Ascending aorta (tissue), 2 donors: Measurements from ENCODE around the gene NOL4L. TPM values are rescaled to one million over a fixed set of nuclear protein-coding genes. Genes with fewer than 3 reads are reported as not detected.
A peak's percentile ranks its signal among the peaks of the same experiment; 100 is the strongest.

Experiments used
- DNase-seq, 2 donors: peaks; one replicate each; pipeline ENCODE4 v3.0.0-alpha.2; 2019; ENCODE audit warnings: low spot score in 2 of 2
- H3K27ac ChIP-seq, 2 donors: fragments of 200-600 bp; sonication (generic); one replicate each; pipeline ENCODE4 v1.5.1; 2016 to 2017; ENCODE audit warnings: mild to moderate bottlenecking in 1 of 2
- H3K27me3 ChIP-seq: fragments of 200-600 bp; sonication (generic); one replicate; pipeline ENCODE4 v1.5.1; 2017
- H3K36me3 ChIP-seq, 2 donors: fragments of 200-600 bp; sonication (generic); one replicate each; pipeline ENCODE4 v1.5.1; 2016
- H3K4me1 ChIP-seq, 2 donors: fragments of 200-600 bp; sonication (generic); one replicate each; pipeline ENCODE4 v1.5.1; 2016 to 2017; ENCODE audit warnings: mild to moderate bottlenecking in 1 of 2
- H3K4me3 ChIP-seq, 2 donors: fragments of 200-600 bp; sonication (generic); one replicate each; pipeline ENCODE4 v1.5.1; 2016 to 2017; ENCODE audit warnings: mild to moderate bottlenecking in 1 of 2
- H3K9me3 ChIP-seq, 2 donors: fragments of 200-600 bp; sonication (generic); one replicate each; pipeline ENCODE4 v1.5.1; 2016
- intact Hi-C: fragments of 100-400 bp; cut with DNase I; formaldehyde crosslinking; loops from one replicate; pipeline ENCODE4 v1.15.1; 2023
- total RNA-seq: library from RNA; depleted of rRNA; stranded (reverse); fragments of >200 nt; gene quantifications from one replicate; pipeline ENCODE4 v1.1.0, GENCODE V29; 2016
- TF ChIP-seq, protein P1 (sequence below), 3 experiments: fragments of 200-600 bp in 2 of 3; fragments of 450-650 bp in 1 of 3; sonication (generic) in 2 of 3; IDR thresholded peaks; one replicate each; pipeline ENCODE4 v1.5.1; 2016 to 2019; ENCODE audit warnings: antibody characterized with exemption in 3 of 3, mild to moderate bottlenecking in 1 of 3, moderate library complexity in 1 of 3

The NOL4L gene
- total RNA-seq, 1 donor from 2014 or later: 19.8 TPM

DNA sequence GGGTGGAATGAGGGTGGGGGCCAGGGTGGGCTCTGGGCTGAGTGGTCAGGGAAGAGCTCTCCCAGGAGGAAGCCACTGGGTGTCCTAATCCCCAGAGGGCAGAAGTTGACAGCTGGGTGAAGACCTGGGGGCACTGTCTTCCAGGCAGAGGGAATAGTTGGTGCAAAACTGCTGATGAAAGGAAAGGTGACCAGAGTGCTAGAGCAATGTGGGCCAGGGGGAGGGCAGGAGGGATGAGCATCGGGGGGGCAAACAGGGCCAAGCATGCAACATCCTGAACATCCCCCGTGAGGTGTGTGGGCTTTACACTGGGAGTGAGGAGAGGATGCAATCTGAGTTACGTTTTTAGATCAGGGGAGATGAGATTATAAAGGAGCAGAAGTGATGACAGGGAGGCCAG lies 97.8 kb downstream of the NOL4L start:
- Histone ChIP-seq H3K27me3 (no peaks in the 10 kb centered on the region), H3K9me3 (no peaks in the 10 kb centered on the region), H3K4me3 (no peak overlapping the region), H3K4me1 (peaks cover 0 to 2% of the 10 kb centered on the region in 2 donors), H3K27ac (no peak overlapping the region), H3K36me3 (no peaks in the 10 kb centered on the region)
- no peak for DNase-seq
- intact Hi-C loops: no loop called here
- TF ChIP-seq, protein P1, sequence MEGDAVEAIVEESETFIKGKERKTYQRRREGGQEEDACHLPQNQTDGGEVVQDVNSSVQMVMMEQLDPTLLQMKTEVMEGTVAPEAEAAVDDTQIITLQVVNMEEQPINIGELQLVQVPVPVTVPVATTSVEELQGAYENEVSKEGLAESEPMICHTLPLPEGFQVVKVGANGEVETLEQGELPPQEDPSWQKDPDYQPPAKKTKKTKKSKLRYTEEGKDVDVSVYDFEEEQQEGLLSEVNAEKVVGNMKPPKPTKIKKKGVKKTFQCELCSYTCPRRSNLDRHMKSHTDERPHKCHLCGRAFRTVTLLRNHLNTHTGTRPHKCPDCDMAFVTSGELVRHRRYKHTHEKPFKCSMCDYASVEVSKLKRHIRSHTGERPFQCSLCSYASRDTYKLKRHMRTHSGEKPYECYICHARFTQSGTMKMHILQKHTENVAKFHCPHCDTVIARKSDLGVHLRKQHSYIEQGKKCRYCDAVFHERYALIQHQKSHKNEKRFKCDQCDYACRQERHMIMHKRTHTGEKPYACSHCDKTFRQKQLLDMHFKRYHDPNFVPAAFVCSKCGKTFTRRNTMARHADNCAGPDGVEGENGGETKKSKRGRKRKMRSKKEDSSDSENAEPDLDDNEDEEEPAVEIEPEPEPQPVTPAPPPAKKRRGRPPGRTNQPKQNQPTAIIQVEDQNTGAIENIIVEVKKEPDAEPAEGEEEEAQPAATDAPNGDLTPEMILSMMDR (IDR thresholded peaks at IDR 0.05): no peak

DNA sequence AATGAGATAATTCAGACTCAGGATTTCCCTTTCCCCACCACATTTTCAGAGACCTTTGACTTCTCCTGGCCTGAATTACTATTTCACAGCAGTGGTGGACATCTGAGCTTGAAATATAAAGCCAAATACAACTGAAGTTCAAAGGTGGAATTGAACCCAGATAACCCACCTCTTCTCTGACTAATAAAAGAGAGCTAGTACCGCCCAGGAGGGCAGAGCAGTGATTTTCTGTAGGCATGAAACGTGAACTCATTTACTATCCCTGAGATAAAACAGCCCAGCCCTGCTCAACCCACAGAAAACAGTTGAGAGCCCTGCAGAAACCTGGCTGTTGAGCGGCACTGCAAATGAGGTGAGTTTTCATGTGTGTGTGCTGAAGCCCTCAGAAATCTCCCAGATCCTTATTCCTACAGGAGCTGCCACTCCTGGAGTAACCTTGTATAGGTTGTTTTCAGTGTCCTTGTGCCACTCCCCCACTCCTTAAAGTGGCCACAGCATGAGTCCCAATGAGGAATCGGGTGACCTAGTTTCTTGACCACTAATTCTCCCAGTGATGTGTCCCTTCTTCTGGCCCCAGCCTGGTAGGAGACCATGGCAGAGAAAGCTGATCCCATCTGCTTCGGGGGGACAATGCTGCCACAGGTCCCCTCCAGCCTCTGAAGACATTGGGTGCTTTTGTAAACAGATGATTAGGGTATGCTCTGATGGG lies 99.2 kb downstream of the NOL4L start:
- intact Hi-C loops: loop anchor here (1.0 to 2.0 kb wide), 3 partner anchors 127 to 279 kb away; partner anchors contain the start of genes ASXL1, KIF3B, PLAGL2 and POFUT1
- no peak for DNase-seq
- Histone ChIP-seq H3K4me1 (peaks cover 0 to 11% of the 10 kb centered on the region in 2 donors), H3K27ac (peak overlapping the region in 1 of 2 donors; percentile 25), H3K4me3 (no peak overlapping the region), H3K36me3 (no peaks in the 10 kb centered on the region), H3K9me3 (no peaks in the 10 kb centered on the region), H3K27me3 (no peaks in the 10 kb centered on the region)
- TF ChIP-seq, protein P1 (IDR thresholded peaks at IDR 0.05): no peak

DNA sequence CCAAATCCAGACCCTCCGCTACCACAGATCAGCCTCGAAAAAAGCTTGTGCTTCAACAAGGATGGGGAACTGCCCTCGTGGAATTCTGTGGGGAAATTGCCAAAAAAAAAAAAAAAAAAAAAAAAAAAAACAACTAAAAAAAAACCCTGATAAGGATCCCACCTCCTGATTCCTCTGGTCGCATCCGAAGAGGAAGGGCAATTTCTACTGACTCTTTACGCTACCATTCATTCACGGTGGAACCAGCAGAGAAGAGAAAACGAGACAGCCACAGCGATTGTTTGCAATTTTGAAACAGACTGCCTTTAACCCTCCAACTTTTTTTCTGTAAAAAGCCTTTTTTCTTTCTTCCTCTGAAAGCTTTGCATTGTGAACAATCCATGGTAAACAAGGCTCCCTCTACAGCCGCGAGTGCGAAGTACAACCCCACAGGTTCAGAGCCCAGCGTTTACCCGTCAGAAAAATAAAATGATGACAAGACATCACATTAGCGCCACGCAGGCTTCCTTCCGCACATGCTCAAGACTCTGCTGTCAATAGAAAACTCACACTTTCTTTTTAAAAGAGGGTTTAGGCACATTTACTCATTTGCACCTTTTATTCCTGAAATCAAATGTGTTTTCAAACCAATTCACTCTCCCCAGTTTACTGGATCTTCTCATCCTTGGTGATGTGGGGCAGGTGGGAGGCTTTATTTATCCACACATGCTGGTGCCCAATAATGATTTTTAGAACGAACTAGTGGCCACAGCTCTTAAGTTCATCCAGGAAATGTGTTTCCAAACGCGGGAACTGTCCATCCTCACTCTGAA lies 100.0 kb downstream of the NOL4L start:
- DNase-seq: peak; percentile 51 to 87
- peak overlapping the region; percentile 55 to 64 for H3K27ac ChIP-seq
- intact Hi-C loops: loop anchor here (1.0 to 2.0 kb wide), 3 partner anchors 126 to 278 kb away; partner anchors contain the start of genes ASXL1, KIF3B, PLAGL2 and POFUT1

DNA sequence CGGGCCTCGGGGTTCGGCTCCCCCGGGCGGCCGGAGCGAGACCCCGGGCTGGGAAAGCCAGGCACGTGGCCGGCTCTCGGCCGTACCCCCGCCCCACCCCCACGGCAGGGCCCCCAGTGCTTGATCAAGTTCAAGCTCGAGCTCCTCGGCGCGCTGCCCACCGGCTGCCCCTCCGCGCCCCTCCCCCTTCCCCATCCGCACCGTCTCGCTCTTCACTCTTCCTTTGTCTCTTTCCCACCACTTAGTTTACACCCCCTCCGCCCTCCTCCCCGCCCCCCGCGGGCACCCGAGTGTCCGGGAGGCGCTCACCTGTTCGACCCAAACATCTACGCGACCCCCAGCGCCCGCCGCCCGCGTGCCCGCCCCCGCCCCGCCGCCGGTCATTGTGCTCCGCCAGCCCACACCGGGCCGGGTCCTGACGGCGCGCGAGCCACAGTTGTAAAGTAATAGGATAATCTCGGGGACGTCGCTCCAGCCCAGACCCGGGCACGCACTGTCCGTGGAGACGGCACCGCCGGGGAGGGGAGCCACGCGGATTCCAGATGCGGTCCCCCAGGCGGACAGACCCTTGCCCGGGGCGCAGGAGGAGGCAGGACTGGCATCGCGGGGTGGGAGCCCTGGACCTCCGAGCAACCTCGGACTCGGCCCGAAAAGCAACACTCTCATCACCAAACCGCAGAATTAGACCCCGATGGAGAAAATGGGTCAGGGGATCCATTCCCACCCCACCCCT lies 100.7 kb downstream of the NOL4L start:
- Histone ChIP-seq H3K27ac (peak overlapping the region; percentile 55 to 64), H3K4me1 (peaks cover 0 to 11% of the 10 kb centered on the region in 2 donors), H3K4me3 (peak overlapping the region; percentile 88 to 96), H3K36me3 (no peaks in the 10 kb centered on the region), H3K9me3 (no peaks in the 10 kb centered on the region), H3K27me3 (no peaks in the 10 kb centered on the region)
- intact Hi-C loops: loop anchor here (2.0 kb wide), 2 partner anchors 126 to 208 kb away; partner anchors contain the start of genes ASXL1 and KIF3B
- no peak for DNase-seq
- TF ChIP-seq, protein P1 (IDR thresholded peaks at IDR 0.05): no peak

More for the DNA sequence above, 100.0 kb downstream of the NOL4L start:
- Histone ChIP-seq H3K27me3 (no peaks in the 10 kb centered on the region), H3K4me3 (peak overlapping the region; percentile 88 to 96), H3K4me1 (peaks cover 0 to 11% of the 10 kb centered on the region in 2 donors), H3K9me3 (no peaks in the 10 kb centered on the region), H3K36me3 (no peaks in the 10 kb centered on the region)
- TF ChIP-seq, protein P1 (IDR thresholded peaks at IDR 0.05): peak; percentile 69 to 81 (median 74)
